NCI-H748 (cell line): ENCODE measurements around the gene VPREB3.
A peak's percentile ranks its signal among the peaks of the same experiment; 100 is the strongest.

ENCODE experiments used
- DNase-seq: peaks from one replicate; lab custom pipeline; 2025; ENCODE audit not compliant: unreplicated experiment; lab: John Stamatoyannopoulos, UW

Gene VPREB3

GRCh38 chr22:23783265-23784150, 29.3 kb upstream of the VPREB3 start:
- no peak for DNase-seq

GRCh38 chr22:23782703-23783102, 28.5 kb upstream of the VPREB3 start:
- no peak for DNase-seq

- no peak for DNase-seq
Measured at GRCh38 chr22:23782252-23782651, 28.0 kb upstream of the VPREB3 start.

GRCh38 chr22:23781511-23782183, 27.4 kb upstream of the VPREB3 start:
- no peak for DNase-seq

GRCh38 chr22:23781065-23781464, 26.8 kb upstream of the VPREB3 start:
- DNase-seq = no peak

GRCh38 chr22:23780146-23780748, 26.0 kb upstream of the VPREB3 start:
- DNase-seq = no peak

- DNase-seq = no peak
Measured at GRCh38 chr22:23779731-23780130, 25.5 kb upstream of the VPREB3 start.

GRCh38 chr22:23779083-23779482, 24.9 kb upstream of the VPREB3 start:
- DNase-seq = no peak

- DNase-seq = no peak
Measured at GRCh38 chr22:23778577-23778900, 24.3 kb upstream of the VPREB3 start.

GRCh38 chr22:23777776-23778576, 23.8 kb upstream of the VPREB3 start:
- no peak for DNase-seq

- no peak for DNase-seq
Measured at GRCh38 chr22:23775779-23776375, 21.7 kb upstream of the VPREB3 start.

GRCh38 chr22:23774922-23775436, 20.8 kb upstream of the VPREB3 start:
- DNase-seq = no peak

- no peak for DNase-seq
Measured at GRCh38 chr22:23774114-23774921, 20.1 kb upstream of the VPREB3 start.

- no peak for DNase-seq
Measured at GRCh38 chr22:23773483-23774113, 19.4 kb upstream of the VPREB3 start.

GRCh38 chr22:23772649-23773473, 18.6 kb upstream of the VPREB3 start, which contains the start of gene MMP11:
Gene MMP11, plus strand, starts transcription at chr22:23772849. Its CDS starts 22 bp downstream, at chr22:23772871.
- peak; percentile 84 for DNase-seq

- no peak for DNase-seq
Measured at GRCh38 chr22:23772315-23772648, 18.1 kb upstream of the VPREB3 start.

- DNase-seq = no peak
Measured at GRCh38 chr22:23769321-23769965, 15.2 kb upstream of the VPREB3 start.
